Kasumi-1 (cell line): ENCODE measurements around the gene ATP2B2.
A peak's percentile ranks its signal among the peaks of the same experiment; 100 is the strongest.
"Not testable (repeated sequence)": the region's sequence is repeated elsewhere in the genome, so short reads cannot be mapped to it uniquely, and the experiment has no call there.

Experiments used
- DNase-seq, 2 experiments: peaks; one replicate each; lab custom pipeline; 2025; lab: John Stamatoyannopoulos, UW

Gene ATP2B2

DNA sequence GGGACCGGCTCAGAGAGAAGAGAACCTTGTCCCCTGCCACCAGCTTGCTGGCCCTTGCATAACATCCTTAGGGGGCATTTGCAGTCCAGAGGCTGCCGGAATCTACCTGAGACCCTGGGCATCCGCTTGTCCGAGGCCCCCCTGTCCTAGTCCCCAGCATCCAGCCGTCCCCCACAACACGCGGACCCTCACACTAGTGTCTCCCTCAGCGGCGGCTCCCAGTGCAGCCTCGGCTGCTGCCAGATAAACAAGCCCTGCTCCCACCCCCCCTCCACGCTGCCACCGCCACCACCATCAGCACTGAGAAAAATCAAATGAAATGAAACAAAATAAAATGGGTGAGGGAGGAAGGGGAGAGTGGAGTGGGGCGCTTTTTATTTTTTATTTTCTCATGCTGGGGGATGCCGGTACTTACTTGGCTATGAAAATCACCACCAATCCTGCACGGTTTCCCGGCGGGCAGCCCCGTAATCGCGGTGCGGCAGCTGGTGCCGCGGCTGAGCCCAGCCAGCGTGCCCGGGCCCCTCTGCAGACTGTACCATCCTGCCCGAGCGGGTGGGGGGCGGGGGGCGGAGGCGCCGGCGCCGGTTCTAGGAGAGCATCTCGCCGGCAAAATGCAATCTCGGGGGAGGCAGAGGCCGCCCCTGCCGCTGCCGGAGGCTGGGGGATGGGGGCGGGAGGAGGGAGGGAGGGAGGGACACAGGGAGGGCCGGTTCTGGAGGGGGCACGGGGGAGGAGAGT is at the start of gene ATP2B2:
ATP2B2 (minus strand) TSS at position 537 of the 741 bp plus-strand sequence. CDS start 56,043 bp downstream, outside the sequence.
- no peak for DNase-seq

GRCh38 chr3:10554746-10555145 is 49.4 kb upstream of the ATP2B2 start:
- no peak for DNase-seq

GRCh38 chr3:10554236-10554611 is 48.8 kb upstream of the ATP2B2 start:
- DNase-seq: no peak

GRCh38 chr3:10553591-10554235 is 48.3 kb upstream of the ATP2B2 start:
- DNase-seq: no peak

- DNase-seq: no peak
Measured at GRCh38 chr3:10552631-10552943, 47.2 kb upstream of the ATP2B2 start.

- peak; percentile 68 to 76 for DNase-seq
Measured at GRCh38 chr3:10551821-10552630, 46.6 kb upstream of the ATP2B2 start.

DNA sequence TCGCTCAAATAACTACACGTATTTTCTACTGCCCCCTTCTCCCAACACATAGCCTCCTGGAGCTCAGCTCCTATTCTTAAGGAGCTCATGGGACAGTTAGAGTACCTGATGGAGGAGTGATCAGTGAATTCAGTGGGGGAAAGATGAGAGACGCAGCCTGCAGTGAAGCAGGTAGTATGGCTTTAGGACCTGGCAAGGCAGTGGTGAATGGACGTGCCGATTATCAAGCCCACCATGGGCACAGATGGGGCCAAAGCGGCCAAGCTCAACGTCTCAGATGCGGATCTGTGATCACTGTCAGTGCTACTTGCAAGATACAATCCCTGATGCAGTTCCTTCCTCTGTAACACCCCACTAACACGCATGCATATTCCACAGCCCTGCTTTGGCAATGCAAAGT is 45.8 kb upstream of the ATP2B2 start:
- DNase-seq: no peak

GRCh38 chr3:10550705-10551104 is 45.3 kb upstream of the ATP2B2 start:
- no peak for DNase-seq

- no peak for DNase-seq
Measured at GRCh38 chr3:10549617-10550230, 44.3 kb upstream of the ATP2B2 start.

DNA sequence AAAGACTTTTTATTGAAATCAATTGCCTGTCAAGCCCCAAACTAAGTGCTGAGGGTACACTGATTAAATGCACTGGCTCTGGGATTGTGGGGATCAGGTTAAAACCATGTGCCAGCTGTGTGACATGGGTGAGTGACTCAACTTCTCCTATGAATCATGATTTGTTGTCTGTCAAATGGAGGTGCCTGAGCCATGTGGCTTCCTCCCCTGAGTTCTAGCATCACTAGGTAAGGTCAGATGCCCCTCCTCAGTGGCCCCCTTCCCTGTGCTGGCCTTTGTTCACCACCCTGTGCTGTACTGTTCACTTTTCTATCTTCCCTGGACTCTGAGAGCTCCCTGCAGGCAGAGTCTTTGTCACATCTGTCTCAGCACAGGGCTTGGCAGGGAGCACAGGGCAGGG is 43.6 kb upstream of the ATP2B2 start:
- no peak for DNase-seq

- no peak for DNase-seq
Measured at GRCh38 chr3:10547841-10548783, 42.7 kb upstream of the ATP2B2 start.

- no peak for DNase-seq
Measured at GRCh38 chr3:10547413-10547812, 42.0 kb upstream of the ATP2B2 start.

GRCh38 chr3:10546820-10547263 is 41.5 kb upstream of the ATP2B2 start:
- no peak for DNase-seq

- no peak for DNase-seq
Measured at GRCh38 chr3:10546181-10546624, 40.8 kb upstream of the ATP2B2 start.

DNA sequence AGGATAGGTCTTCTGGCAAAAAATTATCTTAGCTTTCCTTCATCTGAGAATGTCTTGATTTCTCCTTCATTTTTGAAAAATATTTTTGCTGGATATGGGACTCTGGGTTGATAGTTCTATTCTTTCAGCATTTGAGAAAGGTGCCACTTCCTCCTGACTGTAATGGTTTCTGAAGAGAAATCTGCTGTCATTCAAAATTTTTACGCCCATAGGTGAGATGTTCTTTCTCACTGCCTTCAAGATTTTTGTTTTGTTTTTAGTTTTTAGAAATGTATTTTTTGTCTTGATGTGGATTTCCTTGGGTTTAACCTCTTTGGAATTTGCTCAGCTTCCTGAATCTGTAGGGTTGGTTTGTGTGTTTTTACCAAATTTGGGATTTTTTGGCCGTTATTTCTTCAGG is 37.1 kb upstream of the ATP2B2 start:
- DNase-seq: no peak

GRCh38 chr3:10540347-10540746 is 35.0 kb upstream of the ATP2B2 start:
- not testable (repeated sequence) for DNase-seq

- DNase-seq: no peak
Measured at GRCh38 chr3:10534066-10534465, 28.7 kb upstream of the ATP2B2 start.

- DNase-seq: no peak
Measured at GRCh38 chr3:10533737-10534023, 28.3 kb upstream of the ATP2B2 start.

- no peak for DNase-seq
Measured at GRCh38 chr3:10532939-10533736, 27.8 kb upstream of the ATP2B2 start.

DNA sequence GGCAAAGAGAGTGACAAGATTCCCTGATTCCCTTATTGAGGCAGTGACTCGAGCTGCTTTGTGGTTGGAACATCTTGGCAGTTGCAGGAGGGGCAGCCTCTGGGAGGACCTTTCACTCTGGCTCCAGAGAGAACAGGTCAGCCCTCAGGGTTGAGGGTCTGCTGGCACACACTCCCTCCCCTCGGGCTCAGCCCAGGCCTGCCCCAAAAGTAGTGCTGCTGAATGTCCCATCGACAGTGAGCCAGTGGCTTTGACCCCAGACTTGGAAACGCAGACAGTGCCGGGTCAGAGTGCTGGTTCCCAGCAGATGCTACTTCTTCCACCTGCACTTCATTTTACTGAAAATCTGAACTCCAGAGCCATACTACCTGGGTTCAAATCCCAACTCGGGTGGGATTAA is 25.6 kb upstream of the ATP2B2 start:
- no peak for DNase-seq

GRCh38 chr3:10530241-10530640 is 24.9 kb upstream of the ATP2B2 start:
- no peak for DNase-seq
